ENCODE measurements around the gene PDE4D.

DNA sequence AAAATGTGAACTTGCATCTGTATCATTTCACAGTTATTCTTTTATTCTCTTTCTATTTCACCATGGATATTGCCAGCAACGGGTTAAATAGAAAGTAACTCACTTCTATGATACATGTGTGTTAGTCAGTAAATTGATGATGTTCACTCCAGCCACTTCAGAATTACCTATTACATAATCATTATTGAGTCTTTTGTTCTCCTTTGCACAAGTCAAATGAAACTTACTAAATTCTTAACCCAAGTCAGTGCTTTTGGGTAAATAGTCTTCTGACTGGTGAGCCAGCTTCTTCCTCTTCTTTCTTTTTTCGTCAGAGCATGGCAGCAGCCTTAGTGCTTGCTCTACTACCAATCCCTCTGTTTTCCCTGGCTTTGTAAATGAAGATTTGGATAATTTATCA, 966.3 kb downstream of the PDE4D start:
- TF ChIP-seq, protein P1, sequence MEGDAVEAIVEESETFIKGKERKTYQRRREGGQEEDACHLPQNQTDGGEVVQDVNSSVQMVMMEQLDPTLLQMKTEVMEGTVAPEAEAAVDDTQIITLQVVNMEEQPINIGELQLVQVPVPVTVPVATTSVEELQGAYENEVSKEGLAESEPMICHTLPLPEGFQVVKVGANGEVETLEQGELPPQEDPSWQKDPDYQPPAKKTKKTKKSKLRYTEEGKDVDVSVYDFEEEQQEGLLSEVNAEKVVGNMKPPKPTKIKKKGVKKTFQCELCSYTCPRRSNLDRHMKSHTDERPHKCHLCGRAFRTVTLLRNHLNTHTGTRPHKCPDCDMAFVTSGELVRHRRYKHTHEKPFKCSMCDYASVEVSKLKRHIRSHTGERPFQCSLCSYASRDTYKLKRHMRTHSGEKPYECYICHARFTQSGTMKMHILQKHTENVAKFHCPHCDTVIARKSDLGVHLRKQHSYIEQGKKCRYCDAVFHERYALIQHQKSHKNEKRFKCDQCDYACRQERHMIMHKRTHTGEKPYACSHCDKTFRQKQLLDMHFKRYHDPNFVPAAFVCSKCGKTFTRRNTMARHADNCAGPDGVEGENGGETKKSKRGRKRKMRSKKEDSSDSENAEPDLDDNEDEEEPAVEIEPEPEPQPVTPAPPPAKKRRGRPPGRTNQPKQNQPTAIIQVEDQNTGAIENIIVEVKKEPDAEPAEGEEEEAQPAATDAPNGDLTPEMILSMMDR (IDR thresholded peaks at IDR 0.05) = no peak
- TF ChIP-seq, protein P2, sequence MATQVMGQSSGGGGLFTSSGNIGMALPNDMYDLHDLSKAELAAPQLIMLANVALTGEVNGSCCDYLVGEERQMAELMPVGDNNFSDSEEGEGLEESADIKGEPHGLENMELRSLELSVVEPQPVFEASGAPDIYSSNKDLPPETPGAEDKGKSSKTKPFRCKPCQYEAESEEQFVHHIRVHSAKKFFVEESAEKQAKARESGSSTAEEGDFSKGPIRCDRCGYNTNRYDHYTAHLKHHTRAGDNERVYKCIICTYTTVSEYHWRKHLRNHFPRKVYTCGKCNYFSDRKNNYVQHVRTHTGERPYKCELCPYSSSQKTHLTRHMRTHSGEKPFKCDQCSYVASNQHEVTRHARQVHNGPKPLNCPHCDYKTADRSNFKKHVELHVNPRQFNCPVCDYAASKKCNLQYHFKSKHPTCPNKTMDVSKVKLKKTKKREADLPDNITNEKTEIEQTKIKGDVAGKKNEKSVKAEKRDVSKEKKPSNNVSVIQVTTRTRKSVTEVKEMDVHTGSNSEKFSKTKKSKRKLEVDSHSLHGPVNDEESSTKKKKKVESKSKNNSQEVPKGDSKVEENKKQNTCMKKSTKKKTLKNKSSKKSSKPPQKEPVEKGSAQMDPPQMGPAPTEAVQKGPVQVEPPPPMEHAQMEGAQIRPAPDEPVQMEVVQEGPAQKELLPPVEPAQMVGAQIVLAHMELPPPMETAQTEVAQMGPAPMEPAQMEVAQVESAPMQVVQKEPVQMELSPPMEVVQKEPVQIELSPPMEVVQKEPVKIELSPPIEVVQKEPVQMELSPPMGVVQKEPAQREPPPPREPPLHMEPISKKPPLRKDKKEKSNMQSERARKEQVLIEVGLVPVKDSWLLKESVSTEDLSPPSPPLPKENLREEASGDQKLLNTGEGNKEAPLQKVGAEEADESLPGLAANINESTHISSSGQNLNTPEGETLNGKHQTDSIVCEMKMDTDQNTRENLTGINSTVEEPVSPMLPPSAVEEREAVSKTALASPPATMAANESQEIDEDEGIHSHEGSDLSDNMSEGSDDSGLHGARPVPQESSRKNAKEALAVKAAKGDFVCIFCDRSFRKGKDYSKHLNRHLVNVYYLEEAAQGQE (IDR thresholded peaks at IDR 0.05; ENCODE audit: insufficient read depth in 1 of 2, low read depth in 2 of 2, low read length in 1 of 2) = no peak
- TF ChIP-seq POLR2AphosphoS5 (IDR thresholded peaks at IDR 0.05; ENCODE audit: low read depth, low read length) (no peak), SIN3A (IDR thresholded peaks at IDR 0.05; ENCODE audit: borderline replicate concordance, insufficient read depth, low read depth, low read length) (no peak)
